Trophoblast cell (in vitro differentiated cells and primary cell): ENCODE results near the gene GNAI1.

ENCODE experiments used
- DNase-seq, 2 donors: peaks; one replicate each; pipeline ENCODE4 v3.0.0-alpha.2; 2016
- H2AFZ ChIP-seq: 2 replicates; pipeline ENCODE4 v1.6.1; 2013; ENCODE audit warnings: low read length, moderate library complexity, mild to moderate bottlenecking; ENCODE audit not compliant: insufficient read depth, poor library complexity
- H2AK5ac ChIP-seq: 2 replicates; pipeline ENCODE4 v1.6.1; 2013; ENCODE audit warnings: mild to moderate bottlenecking, low read length
- H2BK120ac ChIP-seq: 2 replicates; pipeline ENCODE4 v1.6.1; 2013; ENCODE audit warnings: low read length, mild to moderate bottlenecking, moderate library complexity; ENCODE audit not compliant: insufficient read depth, poor library complexity
- H2BK12ac ChIP-seq: 2 replicates; pipeline ENCODE4 v1.6.1; 2013; ENCODE audit warnings: mild to moderate bottlenecking, low read length, moderate library complexity
- H2BK5ac ChIP-seq: 2 replicates; pipeline ENCODE4 v1.6.1; 2013; ENCODE audit warnings: low read length, low read depth, moderate library complexity, mild to moderate bottlenecking; ENCODE audit not compliant: poor library complexity
- H3K14ac ChIP-seq: 2 replicates; pipeline ENCODE4 v1.6.1; 2013; ENCODE audit warnings: mild to moderate bottlenecking, low read length
- H3K18ac ChIP-seq: 2 replicates; pipeline ENCODE4 v1.6.1; 2013; ENCODE audit warnings: mild to moderate bottlenecking, low read length
- H3K23ac ChIP-seq: 2 replicates; pipeline ENCODE4 v1.6.1; 2013; ENCODE audit warnings: low read length
- H3K27ac ChIP-seq: 2 replicates; pipeline ENCODE4 v1.5.1; 2013; ENCODE audit warnings: low read depth, mild to moderate bottlenecking, inconsistent platforms, low read length, moderate library complexity
- H3K27me3 ChIP-seq: 2 replicates; pipeline ENCODE4 v1.6.1; 2013; ENCODE audit warnings: inconsistent platforms, mild to moderate bottlenecking, low read length, moderate library complexity; ENCODE audit not compliant: insufficient read depth
- H3K36me3 ChIP-seq, 2 experiments: 1 replicate in 1 of 2; 2 replicates in 1 of 2; pipeline ENCODE4 v1.6.1; 2013; ENCODE audit warnings: low read length in 2 of 2, mild to moderate bottlenecking in 2 of 2, moderate library complexity in 1 of 2; ENCODE audit not compliant: insufficient read depth in 2 of 2, control insufficient read depth in 1 of 2
- H3K4ac ChIP-seq: 2 replicates; pipeline ENCODE4 v1.6.1; 2013; ENCODE audit warnings: low read depth, mild to moderate bottlenecking, low read length, moderate library complexity
- H3K4me1 ChIP-seq, 2 experiments: 1 replicate in 1 of 2; 2 replicates in 1 of 2; pipeline ENCODE4 v1.6.1; 2013; ENCODE audit warnings: low read length in 2 of 2, mild to moderate bottlenecking in 2 of 2, moderate library complexity in 1 of 2; ENCODE audit not compliant: insufficient read depth in 2 of 2, control insufficient read depth in 1 of 2
- H3K4me2 ChIP-seq: 2 replicates; pipeline ENCODE4 v1.6.1; 2013; ENCODE audit warnings: inconsistent platforms, mild to moderate bottlenecking, low read length, moderate library complexity
- H3K4me3 ChIP-seq: 2 replicates; pipeline ENCODE4 v1.5.1; 2013; ENCODE audit warnings: mild to moderate bottlenecking, low read depth, low read length, inconsistent platforms
- H3K79me1 ChIP-seq: one replicate; pipeline ENCODE4 v1.6.1; 2013; ENCODE audit warnings: low read length
- H3K79me2 ChIP-seq: 2 replicates; pipeline ENCODE4 v1.6.1; 2013; ENCODE audit warnings: low read length, mild to moderate bottlenecking; ENCODE audit not compliant: control insufficient read depth, insufficient read depth, poor library complexity
- H3K9ac ChIP-seq: 2 replicates; pipeline ENCODE4 v1.6.1; 2013; ENCODE audit warnings: mild to moderate bottlenecking, low read length
- H3K9me3 ChIP-seq: 2 replicates; pipeline ENCODE4 v1.6.1; 2013; ENCODE audit warnings: low read depth, mild to moderate bottlenecking, control low read depth, inconsistent platforms, low read length; ENCODE audit not compliant: insufficient read depth
- H4K12ac ChIP-seq: 2 replicates; pipeline ENCODE4 v1.6.1; 2013; ENCODE audit warnings: low read depth, mild to moderate bottlenecking, low read length, moderate library complexity
- H4K8ac ChIP-seq: 2 replicates; pipeline ENCODE4 v1.6.1; 2013; ENCODE audit warnings: low read depth, mild to moderate bottlenecking, low read length, moderate library complexity
- H4K91ac ChIP-seq: one replicate; pipeline ENCODE4 v1.6.1; 2013; ENCODE audit warnings: low read depth, mild to moderate bottlenecking, low read length, moderate library complexity
- WGBS: extraction: QIAGEN DNeasy Blood & Tissue Kit; methylation state at CpG from one replicate; pipeline ENCODE4 v1.1.7; 2013; ENCODE audit warnings: missing lambda C conversion rate; ENCODE audit not compliant: insufficient read length, insufficient coverage; ENCODE audit errors: extremely low coverage; 5-methylcytosine and 5-hydroxymethylcytosine counted together

Gene GNAI1

DNA sequence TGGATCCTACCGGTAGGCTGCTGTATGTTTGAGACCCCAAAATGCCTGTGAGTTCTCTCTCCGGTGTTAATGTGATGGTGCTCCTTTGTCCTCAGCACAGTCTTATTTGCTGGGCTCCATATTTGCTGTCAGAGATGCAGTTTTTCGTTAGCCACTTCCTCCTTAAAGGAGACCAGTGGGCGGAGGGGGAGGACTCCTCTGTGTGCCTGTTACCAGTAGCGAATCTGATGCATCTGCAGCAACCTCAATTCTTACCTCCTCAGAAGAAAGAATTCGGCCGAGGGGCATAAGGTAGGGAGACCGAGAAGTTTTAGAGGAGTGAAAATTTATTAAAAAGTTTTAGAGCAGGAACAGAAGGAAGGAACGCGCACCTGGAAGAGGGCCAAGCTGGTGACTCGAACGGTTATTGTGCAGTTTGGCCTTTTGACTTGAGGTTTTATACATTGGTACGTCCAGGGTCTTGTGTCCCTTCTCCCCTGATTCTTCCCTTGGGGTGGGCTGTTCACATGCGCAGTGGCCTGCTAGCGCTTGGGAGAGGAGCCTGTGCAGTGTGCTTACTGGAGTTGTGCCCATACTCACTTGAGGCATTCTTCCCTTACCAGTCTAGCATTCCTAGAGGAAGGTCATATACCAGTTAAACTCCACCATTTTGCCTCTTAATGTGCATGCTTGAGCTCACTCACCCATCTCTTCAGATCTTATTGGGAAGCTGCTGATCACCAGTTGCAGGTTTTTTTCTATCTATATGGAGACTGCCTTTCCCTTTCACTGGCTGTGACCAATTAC lies 49.5 kb downstream of the GNAI1 start:
- H3K9me3 ChIP-seq, result no peaks in the 10 kb centered on the region
- H3K36me3 ChIP-seq, result no peaks in the 10 kb centered on the region
- H3K27me3 ChIP-seq, result no peaks in the 10 kb centered on the region
- H3K79me2 ChIP-seq, result no peaks in the 10 kb centered on the region
- H3K4me2 ChIP-seq, result no peak overlapping the region
- H3K4me3 ChIP-seq, result no peak overlapping the region
- no peak for DNase-seq
- peaks cover 0 to 6% of the 10 kb centered on the region in 2 experiments for H3K4me1 ChIP-seq
- no peak overlapping the region for H2AFZ ChIP-seq
- H3K14ac ChIP-seq, result no peak overlapping the region
- no peak overlapping the region for H4K12ac ChIP-seq
- H2BK12ac ChIP-seq, result no peak overlapping the region
- no peak overlapping the region for H4K91ac ChIP-seq
- H3K9ac ChIP-seq, result no peak overlapping the region
- no peak overlapping the region for H3K23ac ChIP-seq
- H3K4ac ChIP-seq, result no peak overlapping the region
- H2BK5ac ChIP-seq, result no peak overlapping the region
- no peak overlapping the region for H2AK5ac ChIP-seq
- no peak overlapping the region for H3K18ac ChIP-seq
- no peaks in the 10 kb centered on the region for H3K79me1 ChIP-seq
- no peak overlapping the region for H3K27ac ChIP-seq
- no peak overlapping the region for H4K8ac ChIP-seq
- WGBS, result 100% methylated on average over 1 of the region's 15 CpGs
- H2BK120ac ChIP-seq, result peak overlapping the region; percentile 12

DNA sequence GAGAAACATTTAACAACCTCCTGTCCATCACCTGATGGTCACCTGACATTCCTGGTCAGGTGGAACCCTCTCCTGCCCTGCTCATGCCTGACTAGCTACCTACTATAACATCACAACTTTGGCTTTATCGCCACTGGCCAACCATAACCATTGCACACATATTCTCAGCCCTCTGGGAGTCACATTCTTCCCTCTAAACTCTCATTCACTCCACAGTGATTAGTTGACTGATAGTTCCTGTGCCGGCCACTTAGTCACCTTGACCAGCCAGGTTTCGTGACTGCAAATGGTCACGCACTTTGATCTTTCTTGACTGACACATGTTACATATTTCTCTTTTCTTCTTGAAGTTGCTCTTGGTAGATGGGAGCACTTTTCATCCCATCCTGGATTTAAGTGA lies 50.1 kb downstream of the GNAI1 start:
- Histone ChIP-seq H3K23ac (no peak overlapping the region), H3K4me2 (no peak overlapping the region), H4K12ac (no peak overlapping the region), H2BK5ac (no peak overlapping the region), H3K27ac (no peak overlapping the region), H3K18ac (no peak overlapping the region), H2AFZ (no peak overlapping the region), H3K79me2 (no peaks in the 10 kb centered on the region), H3K9me3 (no peaks in the 10 kb centered on the region), H3K14ac (no peak overlapping the region), H2BK12ac (no peak overlapping the region), H3K36me3 (no peaks in the 10 kb centered on the region), H4K91ac (no peak overlapping the region), H2BK120ac (no peak overlapping the region), H2AK5ac (no peak overlapping the region), H3K79me1 (no peaks in the 10 kb centered on the region), H3K9ac (no peak overlapping the region), H3K27me3 (no peaks in the 10 kb centered on the region), H4K8ac (no peak overlapping the region), H3K4me1 (peaks cover 0 to 6% of the 10 kb centered on the region in 2 experiments), H3K4me3 (no peak overlapping the region), H3K4ac (no peak overlapping the region)
- DNase-seq, result peak; percentile 68 to 89
- WGBS, result no CpG with 5 or more reads among the region's 4 CpGs

DNA sequence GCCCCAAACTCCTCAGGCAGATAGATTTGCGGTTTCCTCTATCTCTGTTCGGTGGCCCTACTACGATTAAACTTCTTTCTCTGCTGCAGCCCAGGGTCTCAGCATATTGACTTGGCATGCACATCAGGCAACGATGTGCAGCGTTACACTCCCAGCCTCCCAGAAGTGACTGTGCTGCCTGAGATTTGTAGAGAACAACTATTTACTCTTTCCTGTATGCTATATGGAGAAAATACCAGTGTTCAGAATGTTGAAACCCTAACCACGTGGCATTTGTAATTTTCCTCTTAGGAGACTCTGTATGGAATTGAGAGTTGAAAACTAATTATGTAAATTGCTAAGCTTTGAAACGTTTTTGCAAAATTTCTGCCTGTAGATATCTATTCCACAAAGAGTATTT lies 50.9 kb downstream of the GNAI1 start:
- Histone ChIP-seq H4K12ac (no peak overlapping the region), H3K23ac (no peak overlapping the region), H3K9me3 (no peaks in the 10 kb centered on the region), H3K79me1 (no peaks in the 10 kb centered on the region), H2AFZ (no peak overlapping the region), H3K27ac (no peak overlapping the region), H2BK5ac (no peak overlapping the region), H3K4me1 (peaks cover 0 to 5% of the 10 kb centered on the region in 2 experiments), H3K27me3 (no peaks in the 10 kb centered on the region), H3K14ac (no peak overlapping the region), H3K79me2 (no peaks in the 10 kb centered on the region), H4K91ac (no peak overlapping the region), H3K4me2 (no peak overlapping the region), H2BK12ac (no peak overlapping the region), H3K18ac (no peak overlapping the region), H2BK120ac (no peak overlapping the region), H3K4me3 (no peak overlapping the region), H3K36me3 (no peaks in the 10 kb centered on the region), H4K8ac (no peak overlapping the region), H3K9ac (no peak overlapping the region), H2AK5ac (no peak overlapping the region), H3K4ac (no peak overlapping the region)
- no CpG with 5 or more reads among the region's 7 CpGs for WGBS
- DNase-seq, result peak in 1 of 2 donors; percentile 13

DNA sequence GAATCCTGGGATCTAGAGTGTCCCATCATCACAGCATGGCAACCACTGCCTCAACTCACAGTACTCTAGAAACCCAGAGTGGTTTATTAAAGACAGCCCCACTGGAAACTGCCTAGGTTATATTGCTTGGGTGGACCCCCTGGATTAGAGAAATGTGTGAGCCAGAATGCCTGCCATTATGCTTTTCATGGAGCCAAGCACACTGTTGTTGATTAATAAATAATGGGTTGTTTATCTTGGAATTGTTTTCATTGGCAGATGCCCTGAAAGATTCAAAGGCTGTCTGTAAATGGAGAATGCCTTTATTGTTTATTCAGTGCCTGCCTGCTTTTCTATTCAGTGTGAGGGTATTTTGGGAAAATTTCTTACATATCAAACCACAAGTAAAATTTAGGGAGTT lies 52.1 kb downstream of the GNAI1 start:
- Histone ChIP-seq H2AK5ac (no peak overlapping the region), H3K9ac (no peak overlapping the region), H3K27me3 (no peaks in the 10 kb centered on the region), H3K23ac (no peak overlapping the region), H3K79me1 (no peaks in the 10 kb centered on the region), H2AFZ (no peak overlapping the region), H4K91ac (no peak overlapping the region), H4K12ac (no peak overlapping the region), H2BK120ac (no peak overlapping the region), H3K27ac (no peak overlapping the region), H2BK5ac (no peak overlapping the region), H2BK12ac (no peak overlapping the region), H3K4me2 (no peak overlapping the region), H3K4ac (no peak overlapping the region), H3K4me1 (peaks cover 0 to 3% of the 10 kb centered on the region in 2 experiments), H3K79me2 (no peaks in the 10 kb centered on the region), H3K36me3 (peaks cover 0 to 2% of the 10 kb centered on the region in 2 experiments), H3K18ac (no peak overlapping the region), H3K9me3 (no peaks in the 10 kb centered on the region), H3K14ac (no peak overlapping the region), H4K8ac (no peak overlapping the region), H3K4me3 (no peak overlapping the region)
- no peak for DNase-seq
